SK-N-SH treated with all-trans-retinoic acid at 6 μM for 48 hours (cell line): Measurements from ENCODE around the gene QARS1.

ENCODE experiments used
- ARNTL ChIP-seq: fragments of 450-650 bp; formaldehyde crosslinking; IDR thresholded peaks from 2 replicates; pipeline ENCODE4 v1.5.0; 2020; ENCODE audit warnings: low read depth, mild to moderate bottlenecking, moderate library complexity, borderline replicate concordance
- BACH2 ChIP-seq: fragments of 250-450 bp; sonication (Bioruptor Pico); IDR thresholded peaks from 2 replicates; pipeline ENCODE4 v1.9.0; 2021; ENCODE audit warnings: mild to moderate bottlenecking, borderline replicate concordance
- CSDC2 ChIP-seq: fragments of 250-450 bp; sonication (Bioruptor Pico); IDR thresholded peaks from 2 replicates; pipeline ENCODE4 v1.5.0; 2020; ENCODE audit warnings: mild to moderate bottlenecking, moderate library complexity
- ESRRG ChIP-seq: fragments of 250-450 bp; sonication (Bioruptor Pico); IDR thresholded peaks from 2 replicates; pipeline ENCODE4 v1.6.1; 2021; ENCODE audit warnings: mild to moderate bottlenecking
- OSR1 ChIP-seq: fragments of 250-450 bp; sonication (Bioruptor Pico); IDR thresholded peaks from 2 replicates; pipeline ENCODE4 v1.8.0; 2022; ENCODE audit warnings: moderate library complexity, mild to moderate bottlenecking, inconsistent platforms
- RARB ChIP-seq: fragments of 250-450 bp; sonication (Bioruptor Pico); IDR thresholded peaks from 2 replicates; pipeline ENCODE4 v1.8.0; 2021; ENCODE audit warnings: mild to moderate bottlenecking, moderate library complexity
- ZC3H10 ChIP-seq: fragments of 250-450 bp; sonication (Bioruptor Pico); IDR thresholded peaks from 2 replicates; pipeline ENCODE4 v1.5.1; 2021; ENCODE audit warnings: mild to moderate bottlenecking, moderate library complexity
- ZFP30 ChIP-seq: fragments of 450-650 bp; formaldehyde crosslinking; IDR thresholded peaks from 2 replicates; pipeline ENCODE4 v1.5.0; 2022; ENCODE audit warnings: mild to moderate bottlenecking, moderate library complexity
- ZNF70 ChIP-seq: fragments of 450-650 bp; formaldehyde crosslinking; IDR thresholded peaks from 2 replicates; pipeline ENCODE4 v1.5.0; 2020; ENCODE audit warnings: mild to moderate bottlenecking, moderate library complexity
- TF ChIP-seq, protein P1 (sequence below): fragments of 250-450 bp; sonication (Bioruptor Pico); IDR thresholded peaks from 2 replicates; pipeline ENCODE4 v1.5.1; 2020; ENCODE audit warnings: low read depth, mild to moderate bottlenecking, moderate library complexity

DNA sequence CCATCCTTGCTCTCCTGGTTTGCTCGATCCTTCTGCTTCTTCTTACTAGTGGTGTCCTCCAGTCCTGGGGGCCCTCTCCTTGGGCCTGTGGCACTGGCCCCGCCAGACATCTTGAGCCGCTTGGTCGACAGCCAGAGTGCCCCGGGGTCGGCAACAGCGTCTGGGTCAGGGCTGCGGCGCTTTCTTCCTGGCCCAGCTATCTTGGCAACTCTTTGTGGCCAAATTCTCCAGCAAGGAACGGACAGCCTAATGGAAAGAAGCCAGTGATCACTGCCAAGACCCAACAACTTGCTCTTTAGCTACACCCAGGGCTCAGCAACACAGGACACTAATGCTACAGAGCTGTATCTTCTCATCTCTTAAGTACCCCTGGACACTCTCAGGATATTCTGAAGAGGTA is 14.5 kb upstream of the QARS1 start:
- no peak for TF ChIP-seq ESRRG
- TF ChIP-seq ZNF70, result no peak
- TF ChIP-seq, protein P1, sequence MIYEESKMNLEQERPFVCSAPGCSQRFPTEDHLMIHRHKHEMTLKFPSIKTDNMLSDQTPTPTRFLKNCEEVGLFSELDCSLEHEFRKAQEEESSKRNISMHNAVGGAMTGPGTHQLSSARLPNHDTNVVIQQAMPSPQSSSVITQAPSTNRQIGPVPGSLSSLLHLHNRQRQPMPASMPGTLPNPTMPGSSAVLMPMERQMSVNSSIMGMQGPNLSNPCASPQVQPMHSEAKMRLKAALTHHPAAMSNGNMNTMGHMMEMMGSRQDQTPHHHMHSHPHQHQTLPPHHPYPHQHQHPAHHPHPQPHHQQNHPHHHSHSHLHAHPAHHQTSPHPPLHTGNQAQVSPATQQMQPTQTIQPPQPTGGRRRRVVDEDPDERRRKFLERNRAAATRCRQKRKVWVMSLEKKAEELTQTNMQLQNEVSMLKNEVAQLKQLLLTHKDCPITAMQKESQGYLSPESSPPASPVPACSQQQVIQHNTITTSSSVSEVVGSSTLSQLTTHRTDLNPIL (CRISPR knock-in tag), result no peak
- no peak for TF ChIP-seq ZFP30 (CRISPR knock-in tag)
- no peak for TF ChIP-seq ARNTL (CRISPR knock-in tag)
- no peak for TF ChIP-seq ZC3H10 (CRISPR knock-in tag)
- TF ChIP-seq RARB (CRISPR knock-in tag), result no peak
- no peak for TF ChIP-seq CSDC2 (CRISPR knock-in tag)
- TF ChIP-seq OSR1 (CRISPR knock-in tag), result no peak
- no peak for TF ChIP-seq BACH2
